HG03460 (cell line): Measurements from ENCODE around the gene OSBP2.

ENCODE experiments used
- ATAC-seq: cut with Tn5 transposase; IDR thresholded peaks from one replicate; pipeline ENCODE4 v1.9.1; 2021; ENCODE audit not compliant: unreplicated experiment

OSBP2 gene

GRCh38 chr22:30864441-30865420 is 170.1 kb downstream of the OSBP2 start:
- ATAC-seq: no peak

DNA sequence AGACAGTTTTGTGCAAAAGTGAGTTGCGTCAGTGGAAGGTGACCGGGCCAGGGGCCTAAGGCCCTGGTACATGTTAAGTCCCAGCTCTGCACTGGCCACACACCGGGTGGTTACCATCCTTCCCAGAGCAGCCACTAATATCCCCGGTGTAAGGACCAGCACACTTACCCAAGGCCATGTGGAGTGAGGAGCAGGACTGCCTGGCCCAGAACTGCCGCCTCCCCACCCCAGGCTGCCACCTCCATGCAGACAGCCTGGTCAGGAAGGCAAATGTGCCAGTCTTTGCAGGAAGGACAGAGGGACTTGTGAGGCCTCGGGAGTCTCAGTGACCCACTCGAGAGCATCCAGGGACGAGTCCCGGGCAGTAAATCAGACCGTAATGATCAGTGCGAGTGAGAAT is 171.0 kb downstream of the OSBP2 start:
- no peak for ATAC-seq

- ATAC-seq: no peak
Observed at GRCh38 chr22:30866216-30866615, 171.5 kb downstream of the OSBP2 start.

DNA sequence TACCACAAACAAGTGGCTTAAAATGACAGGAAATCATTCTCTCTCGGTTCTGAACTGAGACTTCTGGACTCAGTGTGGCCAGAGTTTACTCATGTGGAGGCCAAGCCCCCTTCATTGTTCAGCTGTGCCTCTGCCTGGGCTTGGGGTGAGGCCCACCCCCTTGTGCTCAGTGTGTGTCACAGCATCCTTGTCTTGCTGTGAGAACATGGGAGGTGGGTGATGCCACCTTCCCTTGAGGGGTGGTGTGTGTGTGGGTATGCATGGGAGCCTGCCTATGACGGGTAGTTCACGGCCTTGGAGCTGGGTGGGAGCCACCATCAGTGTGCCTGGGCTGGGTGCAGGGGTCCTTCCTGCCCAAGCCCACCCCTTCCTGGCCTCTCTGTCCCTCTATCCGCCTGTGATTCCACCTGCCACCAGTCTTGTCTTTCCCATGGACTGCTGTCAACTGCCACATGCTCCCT is 172.2 kb downstream of the OSBP2 start:
- ATAC-seq: no peak

DNA sequence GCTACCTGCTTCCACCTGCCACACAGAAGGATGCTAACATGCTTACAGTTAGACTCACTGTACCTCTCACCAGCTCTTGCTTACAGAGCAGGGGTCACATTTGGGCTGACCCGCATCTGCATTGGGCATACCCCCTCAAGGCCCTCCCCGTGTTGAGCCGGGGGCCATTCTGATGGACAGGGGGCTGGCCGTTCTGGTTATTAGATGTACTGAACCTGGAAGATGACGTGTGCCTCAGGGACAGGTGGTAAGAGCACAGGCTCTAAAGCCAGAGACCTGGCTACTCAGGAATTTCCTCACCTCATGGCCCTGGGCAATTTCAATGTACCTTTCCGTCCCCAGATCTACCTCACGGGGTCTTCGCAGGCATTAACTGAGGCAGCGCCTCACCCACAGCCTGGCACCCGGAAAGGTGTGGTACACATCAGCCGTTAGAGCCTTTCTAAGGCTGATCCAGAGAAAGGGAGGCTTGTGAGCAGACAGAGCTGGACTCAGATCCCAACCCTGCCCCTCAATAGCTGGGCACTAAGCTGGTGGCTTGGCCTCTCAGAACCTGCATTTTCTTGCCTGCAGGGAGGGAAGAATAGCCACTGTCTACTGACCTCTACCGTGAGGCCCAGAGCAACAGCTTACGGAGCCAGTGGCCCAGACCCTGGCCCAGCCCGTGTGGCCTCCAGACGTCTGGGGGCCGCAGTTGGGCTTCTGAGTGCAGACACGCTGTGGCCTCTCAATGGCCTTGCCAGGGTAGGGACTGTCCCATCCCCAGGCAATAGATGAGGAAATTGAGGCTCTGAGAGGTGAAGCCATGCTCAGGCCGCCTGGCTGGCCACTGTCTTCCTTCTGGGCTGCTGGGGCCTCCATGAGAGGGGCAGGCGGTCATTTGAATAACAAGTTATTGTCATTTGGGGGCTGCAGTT is 173.3 kb downstream of the OSBP2 start:
- ATAC-seq: no peak

DNA sequence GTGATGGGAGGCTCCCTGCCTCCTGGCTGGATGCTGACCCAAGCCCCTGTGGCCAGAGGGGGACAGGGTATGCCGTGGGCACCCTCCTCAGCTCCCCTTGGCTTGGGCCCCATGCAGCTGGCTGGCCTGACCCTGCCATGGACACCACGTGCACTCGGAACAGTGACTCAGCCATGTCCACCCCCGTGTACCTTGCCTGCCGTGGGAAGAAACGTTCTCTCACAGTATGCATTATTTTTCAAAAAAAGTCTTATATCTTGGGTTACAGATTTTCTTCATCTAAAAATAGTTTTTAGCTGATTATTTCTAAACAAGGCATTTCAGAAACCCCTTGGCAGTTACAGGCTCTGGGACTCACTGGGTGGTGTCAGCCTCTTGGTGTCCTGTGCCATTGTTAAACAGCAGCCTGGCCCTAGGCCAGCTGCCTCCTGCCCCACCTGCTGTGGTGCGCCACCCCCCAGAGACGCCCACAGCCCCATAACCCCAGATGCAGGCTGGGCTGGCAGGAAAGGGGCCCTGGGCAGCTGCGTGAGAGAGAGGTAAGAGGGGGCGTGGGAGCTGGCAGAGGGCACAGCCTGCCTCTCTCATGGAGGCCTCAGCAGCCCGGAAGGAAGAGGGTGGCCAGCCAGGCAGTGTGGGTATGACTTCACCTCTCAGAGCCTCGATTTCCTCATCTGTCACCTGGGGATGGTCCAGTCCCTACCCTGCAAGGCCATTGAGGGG is 174.2 kb downstream of the OSBP2 start:
- no peak for ATAC-seq

DNA sequence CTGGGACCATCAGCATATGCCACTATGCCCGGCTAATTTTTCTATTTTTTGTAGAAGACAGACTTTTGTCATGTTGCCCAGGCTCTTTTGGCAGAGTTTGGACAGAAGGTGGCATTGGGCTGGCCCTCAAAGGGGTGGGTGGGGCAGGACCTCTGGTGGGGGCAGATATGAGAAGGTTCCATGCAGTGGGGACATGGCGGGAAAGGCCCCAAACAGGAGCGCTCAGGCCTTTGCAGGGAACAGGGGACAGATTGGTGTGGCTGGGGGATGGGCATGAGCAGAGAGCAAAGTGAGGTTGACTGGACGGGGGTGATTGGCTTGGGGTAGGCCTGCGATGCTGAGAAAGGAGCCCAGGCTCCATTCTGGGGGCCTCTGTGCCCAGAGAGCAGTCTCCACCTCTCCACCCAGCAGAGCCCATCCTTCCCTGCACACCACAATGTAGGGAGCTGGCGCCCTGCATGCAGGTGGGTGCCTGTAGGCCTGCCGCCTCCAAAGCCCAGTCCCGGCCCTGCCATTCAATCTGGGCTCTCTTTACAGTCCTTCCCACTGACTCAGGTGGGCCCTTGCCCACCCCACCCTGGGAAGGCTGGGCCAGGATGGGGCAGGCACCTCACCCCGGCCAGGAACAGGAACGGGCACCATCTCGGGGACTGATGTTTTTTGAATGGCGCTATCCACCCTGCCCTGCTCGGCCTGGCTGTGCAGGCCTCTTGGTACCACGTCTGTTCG is 175.2 kb downstream of the OSBP2 start:
- ATAC-seq: no peak

DNA sequence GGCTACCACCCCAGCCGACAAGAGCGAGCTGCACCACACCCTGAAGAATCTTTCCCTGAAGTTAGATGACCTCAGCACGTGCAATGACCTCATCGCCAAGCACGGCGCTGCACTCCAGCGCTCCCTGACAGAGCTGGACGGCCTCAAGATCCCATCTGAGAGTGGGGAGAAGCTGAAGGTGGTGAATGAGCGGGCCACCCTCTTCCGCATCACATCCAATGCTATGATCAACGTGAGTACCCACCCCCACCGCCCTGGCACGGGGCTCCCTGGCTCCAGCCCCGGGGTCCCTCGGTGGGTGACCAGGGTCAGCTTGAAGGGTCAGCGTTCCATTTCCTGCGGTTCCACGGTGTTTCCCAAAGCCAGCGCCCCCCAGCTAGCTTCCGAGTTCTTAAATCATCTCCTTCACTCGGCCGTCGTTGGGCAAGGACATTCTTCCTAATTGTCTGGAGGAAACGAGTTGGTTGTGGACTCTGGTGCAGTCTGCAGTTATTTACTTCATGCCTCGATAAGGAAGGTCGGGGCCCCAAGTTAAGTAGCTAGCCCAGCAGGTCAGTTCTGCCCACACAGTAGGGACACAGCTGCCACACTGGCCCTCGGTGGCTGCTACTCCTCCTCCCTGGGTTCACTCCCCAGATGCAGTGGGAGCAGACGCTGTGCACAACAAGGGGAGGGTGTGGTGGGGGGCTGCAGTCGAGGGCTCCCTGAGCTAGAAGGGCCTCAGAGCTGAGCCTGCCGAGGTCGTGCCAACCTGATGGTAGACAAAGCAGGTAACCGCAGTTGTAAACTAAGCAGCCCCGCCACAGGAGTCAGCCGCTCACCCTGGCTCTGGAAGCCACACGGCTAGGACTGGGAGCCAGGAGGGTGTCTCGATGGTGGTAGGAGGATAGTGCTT is 176.0 kb downstream of the OSBP2 start:
- ATAC-seq: no peak

DNA sequence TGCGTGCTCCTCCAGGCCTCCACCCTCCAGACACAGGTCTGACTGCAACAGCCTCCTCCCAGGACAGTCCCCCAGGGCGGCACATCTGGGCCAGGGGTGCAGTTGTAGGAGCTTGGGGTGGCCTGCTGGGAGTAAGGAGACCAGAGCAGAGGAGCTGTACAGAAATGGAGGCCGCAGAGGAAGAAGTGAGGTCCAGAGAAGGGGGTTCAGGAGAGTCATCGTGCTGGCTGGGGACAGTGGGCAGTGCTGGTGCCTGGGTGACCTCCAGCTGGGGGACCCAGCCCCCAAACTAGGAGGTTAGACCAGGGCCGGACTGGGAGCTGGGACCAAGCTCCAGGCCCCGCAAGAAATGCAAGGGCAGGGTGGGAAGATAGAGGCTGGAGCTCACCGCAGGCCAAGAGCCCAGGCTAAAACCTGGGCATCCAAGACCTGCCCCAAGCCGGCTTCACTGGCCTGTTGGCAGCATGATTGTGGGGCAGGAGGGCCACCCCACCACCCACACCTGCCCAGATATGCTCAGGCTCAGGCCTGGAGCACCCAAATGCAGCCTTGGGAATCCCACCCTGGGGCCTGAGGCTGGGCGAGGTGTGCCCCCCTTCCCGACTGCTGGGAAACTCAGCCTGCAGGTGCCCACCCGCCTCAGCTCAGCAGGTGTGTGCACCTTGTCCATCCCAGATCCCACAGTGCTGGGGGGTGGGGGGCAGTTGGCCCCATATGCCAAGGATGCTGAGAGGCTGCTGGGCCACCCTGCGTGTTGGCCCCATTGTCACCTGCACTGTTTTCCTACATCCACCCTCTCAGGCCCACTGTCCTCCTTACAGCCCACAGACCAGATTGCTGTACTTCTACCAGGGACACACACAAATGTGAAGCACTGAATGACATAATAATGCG is 177.0 kb downstream of the OSBP2 start:
- no peak for ATAC-seq

- ATAC-seq: no peak
Observed at GRCh38 chr22:30872285-30873041, 177.8 kb downstream of the OSBP2 start.

DNA sequence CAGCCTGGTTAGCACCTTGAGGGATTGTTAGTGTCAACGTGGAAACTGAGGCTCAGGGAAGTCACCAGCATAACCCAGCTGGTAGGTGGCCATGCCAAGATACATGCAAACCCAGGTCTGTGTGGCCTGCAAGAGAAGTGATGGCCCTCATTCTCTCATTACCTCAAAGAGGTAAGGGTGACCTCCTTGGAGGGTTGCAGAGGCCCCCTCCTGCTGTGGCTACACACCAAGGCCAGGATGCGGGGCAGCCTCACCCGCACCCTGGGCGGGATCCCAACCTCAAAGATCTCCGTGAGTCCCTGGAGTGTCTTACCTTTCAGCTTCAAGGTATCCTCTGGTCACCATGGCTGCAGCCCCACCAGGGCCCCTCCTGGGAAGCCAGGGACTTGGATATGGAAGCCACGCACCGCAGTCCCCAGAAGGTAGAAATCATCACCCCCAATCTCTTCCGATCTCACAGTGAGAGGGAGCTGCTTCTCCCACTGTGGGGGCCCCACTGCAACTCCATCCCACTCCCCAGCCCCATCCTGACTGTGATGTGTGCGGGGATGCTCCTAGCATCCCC is 178.5 kb downstream of the OSBP2 start:
- ATAC-seq: no peak

DNA sequence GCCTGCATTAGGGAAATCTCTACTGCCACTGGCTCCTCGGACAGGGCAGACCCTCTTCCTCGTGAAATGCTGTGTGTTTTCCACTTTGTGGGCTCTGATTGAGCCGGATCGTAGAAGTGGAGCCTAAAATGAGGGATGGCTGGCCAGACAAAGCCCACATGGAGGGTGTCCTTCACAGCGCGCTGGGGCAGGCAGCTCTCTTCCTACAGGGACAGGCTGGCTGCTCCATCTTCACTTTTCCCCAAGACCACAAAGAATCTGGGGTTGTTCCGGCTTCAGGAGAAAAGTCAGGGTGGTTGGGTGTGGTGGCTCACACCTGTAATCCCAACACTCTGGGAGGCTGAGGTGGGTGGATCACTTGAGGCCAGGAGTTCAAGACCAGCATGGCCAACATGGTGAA is 179.0 kb downstream of the OSBP2 start:
- no peak for ATAC-seq

- no peak for ATAC-seq
Observed at GRCh38 chr22:30874431-30875370, 180.0 kb downstream of the OSBP2 start.

DNA sequence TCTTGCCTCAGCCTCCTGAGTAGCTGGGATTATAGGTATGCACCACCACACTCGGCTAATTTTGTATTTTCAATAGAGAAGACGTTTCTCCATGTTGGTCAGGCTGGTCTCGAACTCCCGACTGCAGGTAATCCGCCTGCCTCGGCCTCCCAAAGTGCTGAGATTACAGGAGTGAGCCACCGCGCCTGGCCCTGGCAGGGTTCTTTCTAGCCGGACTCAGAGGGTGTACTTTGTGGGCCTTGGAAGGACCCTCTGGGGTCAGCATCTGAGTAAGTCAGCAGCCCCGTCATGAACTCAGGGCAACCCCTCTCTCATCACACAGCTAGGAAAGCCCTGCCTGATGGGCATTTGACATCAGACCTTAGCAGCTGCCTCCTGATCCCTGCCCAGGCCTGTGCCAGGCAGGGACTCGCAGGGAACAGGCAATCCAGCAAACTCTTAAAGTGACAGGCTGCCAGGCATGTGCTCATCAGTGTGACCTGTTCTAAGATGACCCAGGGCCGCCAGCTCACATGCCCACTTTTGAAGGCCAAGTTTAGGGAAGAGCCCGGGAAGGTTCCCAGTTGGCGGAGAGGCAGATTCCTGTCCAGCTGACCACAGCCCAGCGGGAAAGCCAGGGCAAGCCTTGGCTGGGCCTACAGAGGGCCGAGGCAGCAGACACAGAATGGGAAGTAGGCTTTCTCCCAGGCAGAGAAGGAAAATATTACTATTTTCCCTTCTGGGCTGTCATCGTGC is 181.0 kb downstream of the OSBP2 start:
- ATAC-seq: no peak

DNA sequence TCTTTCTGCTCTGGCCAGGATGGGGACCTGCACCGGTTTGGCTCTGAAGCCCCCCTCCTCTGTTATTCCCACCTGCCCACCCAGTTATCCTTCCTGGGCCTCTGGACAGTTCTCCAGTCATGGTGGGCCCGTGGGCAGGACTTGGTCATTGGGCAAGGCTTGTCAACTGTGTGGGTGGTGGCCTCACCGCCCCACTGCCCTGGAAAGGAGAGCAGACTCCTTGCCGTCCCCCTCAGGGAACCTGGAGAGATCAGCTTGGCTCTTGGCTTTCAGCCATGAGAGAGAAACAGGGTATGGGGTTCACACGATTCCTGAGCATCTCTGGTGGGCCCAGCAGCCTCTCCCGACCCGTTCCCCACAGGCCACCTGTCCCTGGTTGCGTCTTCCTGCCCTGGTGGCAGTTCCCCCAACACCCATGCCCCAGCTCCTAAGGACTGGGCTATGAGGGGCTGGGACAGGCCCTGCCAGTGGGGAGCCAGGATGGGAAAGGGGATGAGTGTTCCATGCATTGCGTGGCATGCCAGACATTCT is 181.6 kb downstream of the OSBP2 start:
- ATAC-seq: no peak
